C4-2B (cell line): ENCODE measurements around the gene GTF2F1.
"Not testable (repeated sequence)": the region's sequence is repeated elsewhere in the genome, so short reads cannot be mapped to it uniquely, and the experiment has no call there.

Source experiments
- H3K27ac ChIP-seq: fragments of 450-650 bp; 2 replicates; pipeline ENCODE4 v1.5.1; 2017
- CTCF ChIP-seq: fragments of 450-650 bp; conservative IDR thresholded peaks from 2 replicates; pipeline ENCODE4 v1.5.1; 2017; ENCODE audit warnings: mild to moderate bottlenecking
- ZFX ChIP-seq: fragments of 450-650 bp; IDR thresholded peaks from 2 replicates; pipeline ENCODE4 v1.6.1; 2017

Gene GTF2F1

GRCh38 chr19:6431891-6432290, 38.9 kb upstream of the GTF2F1 start:
- H3K27ac ChIP-seq, result no peak overlapping the region
- TF ChIP-seq CTCF, result no peak
- TF ChIP-seq ZFX, result no peak

GRCh38 chr19:6429419-6430221, 36.7 kb upstream of the GTF2F1 start:
- TF ChIP-seq ZFX, result no peak
- no peak for TF ChIP-seq CTCF
- H3K27ac ChIP-seq, result no peak overlapping the region

- not testable (repeated sequence) for H3K27ac ChIP-seq
Observed at GRCh38 chr19:6428692-6429418, 35.9 kb upstream of the GTF2F1 start.

GRCh38 chr19:6427131-6427530, 34.2 kb upstream of the GTF2F1 start:
- H3K27ac ChIP-seq, result no peak overlapping the region
- TF ChIP-seq CTCF, result no peak

GRCh38 chr19:6425732-6426620, 33.0 kb upstream of the GTF2F1 start:
- peak; percentile 13; the same call in 1 of the 2 replicates for TF ChIP-seq ZFX
- TF ChIP-seq CTCF, result peak; percentile 70
- peak overlapping the region; percentile 88 for H3K27ac ChIP-seq

GRCh38 chr19:6424939-6425731, 32.2 kb upstream of the GTF2F1 start:
- TF ChIP-seq CTCF (no peak), ZFX (peak; percentile 76; the same call in 1 of the 2 replicates)
- peak overlapping the region; percentile 88 for H3K27ac ChIP-seq
